SK-MEL-5 (cell line): ENCODE results near the gene PRICKLE2. TPM values are rescaled to one million over a fixed set of nuclear protein-coding genes. Genes with fewer than 3 reads are reported as not detected.

Experiments
- DNase-seq: peaks from one replicate; pipeline ENCODE4 v3.0.0-alpha.2; 2016; ENCODE audit warnings: low read depth, low spot score
- in situ Hi-C: cut with HindIII; loops from 2 replicates; pipeline ENCODE4 v1.10.0; 2016; ENCODE audit warnings: low sequenced_read_pairs, high pct_unique_total_duplicates, low pct_unique_long_range_greater_than_20kb
- total RNA-seq: library from RNA; depleted of rRNA; stranded (reverse); fragments of >200 nt; shearing (Covaris generic); gene quantifications from 2 replicates; pipeline ENCODE4 v1.2.3, GENCODE V29; 2014

Gene PRICKLE2
- total RNA-seq, 1 experiment from 2014 or later = 1.5 TPM

- in situ Hi-C loops = no loop called here
- DNase-seq = no peak
Measured at GRCh38 chr3:64082961-64083541, 142.2 kb downstream of the PRICKLE2 start.

- no peak for DNase-seq
- in situ Hi-C loops = no loop called here
Measured at GRCh38 chr3:64082411-64082810, 142.9 kb downstream of the PRICKLE2 start.

- no peak for DNase-seq
- in situ Hi-C loops = no loop called here
Measured at GRCh38 chr3:64081235-64081630, 144.0 kb downstream of the PRICKLE2 start.

- in situ Hi-C loops = no loop called here
- no peak for DNase-seq
Measured at GRCh38 chr3:64080616-64081234, 144.5 kb downstream of the PRICKLE2 start.

- in situ Hi-C loops = no loop called here
- DNase-seq = no peak
Measured at GRCh38 chr3:64079369-64080150, 145.7 kb downstream of the PRICKLE2 start.

GRCh38 chr3:64078966-64079365 lies 146.3 kb downstream of the PRICKLE2 start:
- no peak for DNase-seq
- in situ Hi-C loops = no loop called here

- in situ Hi-C loops = no loop called here
- DNase-seq = no peak
Measured at GRCh38 chr3:64074895-64075679, 150.2 kb downstream of the PRICKLE2 start.

- no peak for DNase-seq
- in situ Hi-C loops = no loop called here
Measured at GRCh38 chr3:64074060-64074459, 151.2 kb downstream of the PRICKLE2 start.

GRCh38 chr3:64073158-64073761 lies 152.0 kb downstream of the PRICKLE2 start:
- in situ Hi-C loops = no loop called here
- no peak for DNase-seq

- in situ Hi-C loops = no loop called here
- DNase-seq = no peak
Measured at GRCh38 chr3:64072126-64072525, 153.1 kb downstream of the PRICKLE2 start.

GRCh38 chr3:64070704-64071103 lies 154.6 kb downstream of the PRICKLE2 start:
- in situ Hi-C loops = no loop called here
- DNase-seq = no peak

- in situ Hi-C loops = no loop called here
- DNase-seq = no peak
Measured at GRCh38 chr3:64067506-64068346, 157.5 kb downstream of the PRICKLE2 start.

GRCh38 chr3:64064804-64065203 lies 160.5 kb downstream of the PRICKLE2 start:
- no peak for DNase-seq
- in situ Hi-C loops = no loop called here

- in situ Hi-C loops = no loop called here
- no peak for DNase-seq
Measured at GRCh38 chr3:64063983-64064438, 161.3 kb downstream of the PRICKLE2 start.

GRCh38 chr3:64063207-64063982 lies 161.9 kb downstream of the PRICKLE2 start:
- no peak for DNase-seq
- in situ Hi-C loops = no loop called here

- in situ Hi-C loops = no loop called here
- DNase-seq = no peak
Measured at GRCh38 chr3:64061628-64062027, 163.6 kb downstream of the PRICKLE2 start.
